ENCODE measurements around the gene VTI1A.

The VTI1A gene

DNA sequence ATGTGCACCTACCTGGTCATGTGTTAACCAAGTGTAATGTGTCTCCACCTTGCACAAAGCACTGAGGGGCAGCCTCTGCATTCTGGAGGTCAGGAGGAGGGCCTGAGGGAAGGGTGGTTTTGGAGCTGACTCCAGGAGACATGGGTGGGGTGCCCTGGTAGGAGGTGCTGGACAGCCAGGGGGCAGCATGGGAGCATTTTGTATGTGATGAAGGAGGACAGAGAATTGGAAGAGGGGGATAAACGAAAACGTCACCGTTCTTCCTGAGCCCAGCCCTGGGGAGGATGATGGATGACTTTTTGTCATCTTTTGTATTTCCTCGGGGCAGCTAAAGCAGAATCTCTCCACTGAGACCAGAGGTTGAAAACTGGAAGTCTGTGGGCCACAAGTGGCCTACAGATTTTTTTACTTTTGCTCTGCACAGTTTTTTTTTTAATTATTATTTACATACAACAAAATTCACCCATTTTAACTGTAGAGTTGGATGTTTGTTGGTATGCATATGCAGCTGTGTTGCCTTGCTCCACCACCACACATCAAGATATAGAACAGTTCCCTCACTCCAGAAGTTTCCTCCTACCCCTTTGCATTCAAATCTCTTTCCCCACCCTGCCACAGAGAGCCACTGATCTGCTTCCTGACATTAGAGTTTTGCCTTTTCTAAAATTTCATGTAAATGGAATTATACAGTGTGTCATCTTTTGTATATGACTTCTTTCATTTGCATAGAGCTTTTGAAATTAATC is 242.5 kb downstream of the VTI1A start:
- no peak for DNase-seq

DNA sequence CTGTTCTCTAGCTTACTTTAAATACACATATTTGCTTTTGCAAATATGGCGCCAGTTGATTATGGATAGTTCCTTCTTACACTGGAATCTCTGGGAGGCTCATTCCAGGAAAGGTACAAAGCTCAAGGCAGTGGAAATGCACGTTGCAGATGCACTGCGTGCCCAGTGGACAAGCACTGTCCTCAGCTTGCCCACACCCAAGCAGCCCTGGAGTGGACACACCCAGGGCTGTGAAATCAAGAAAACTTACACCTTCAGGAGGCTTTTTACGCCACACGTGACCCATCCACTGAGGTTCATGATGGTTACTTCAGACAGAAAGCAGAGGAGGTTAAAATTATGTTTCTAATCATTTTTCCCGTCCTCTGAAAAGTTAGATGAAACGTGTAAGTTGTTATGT is 248.5 kb downstream of the VTI1A start:
- no peak for DNase-seq

- DNase-seq, result no peak
These were observed 249.6 kb downstream of the VTI1A start for GRCh38 chr10:112696592-112696991.

DNA sequence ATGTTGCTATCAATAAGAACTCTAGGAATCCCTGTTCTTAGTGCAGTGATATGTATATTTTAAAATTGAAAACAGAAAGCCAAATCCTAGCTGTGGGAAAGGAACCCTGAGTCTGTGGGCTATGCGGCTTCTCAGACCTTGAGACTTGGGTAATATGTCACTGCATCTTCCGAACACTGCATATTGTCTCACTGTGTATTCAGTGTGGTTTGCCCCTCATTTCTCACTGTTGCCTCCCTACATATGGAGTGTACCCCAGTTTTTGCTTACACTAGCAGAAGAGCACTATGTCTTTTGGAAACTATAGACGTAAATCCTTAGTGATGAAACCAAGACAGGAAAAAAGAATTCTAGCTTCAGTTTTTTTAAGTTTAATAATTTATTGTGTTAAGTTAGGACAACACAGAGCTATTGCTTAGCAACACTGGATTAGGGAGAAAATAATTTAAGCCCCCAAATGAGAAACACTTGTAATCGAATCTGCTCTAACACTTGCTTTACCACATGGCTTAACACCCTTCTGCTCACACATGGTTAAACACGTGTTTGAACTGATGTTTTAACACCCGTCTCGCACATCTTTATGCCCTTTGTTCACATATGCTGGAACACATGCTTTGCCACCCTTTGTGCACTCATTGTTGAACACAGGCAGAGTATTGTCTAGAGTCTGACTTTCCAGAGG is 251.3 kb downstream of the VTI1A start:
- DNase-seq, result no peak

DNA sequence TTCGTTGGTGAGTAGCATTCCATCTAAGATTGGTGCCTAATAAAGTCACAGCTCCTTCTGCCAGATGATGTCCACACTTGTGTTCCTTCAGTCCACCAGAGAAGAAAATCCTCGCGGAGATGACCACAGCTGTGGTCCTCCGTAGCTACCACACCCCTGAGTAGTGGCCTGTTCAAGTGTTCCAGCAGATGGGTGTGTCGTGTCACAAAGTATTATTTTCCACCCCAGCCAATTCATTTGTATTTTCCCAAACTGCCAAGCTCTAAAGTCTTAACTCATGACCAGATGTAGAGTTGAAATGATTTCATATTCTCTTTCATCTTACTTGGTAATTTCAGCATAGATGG is 251.8 kb downstream of the VTI1A start:
- DNase-seq, result no peak

DNA sequence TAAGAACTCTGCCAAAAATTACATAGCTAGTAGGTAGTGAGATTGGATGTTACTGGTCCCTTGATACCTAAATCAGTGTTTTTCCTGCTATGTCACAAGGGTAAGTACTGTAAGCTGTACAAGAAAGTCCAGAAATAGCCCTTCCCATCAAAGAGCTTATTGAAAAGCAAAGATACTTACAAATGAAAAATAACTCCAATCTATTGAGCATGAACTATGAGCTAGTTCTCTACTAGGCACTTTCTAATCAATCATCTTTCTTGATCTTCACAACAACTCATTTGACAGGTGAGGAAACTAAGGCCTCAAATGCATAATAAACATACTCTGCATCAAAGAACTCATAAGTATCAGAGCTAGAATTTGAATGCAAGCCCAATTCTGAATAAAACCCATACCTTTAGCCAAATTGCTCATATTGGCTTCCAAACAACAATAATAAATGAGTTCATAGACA is 253.2 kb downstream of the VTI1A start:
- DNase-seq, result no peak

- DNase-seq, result no peak
These were observed 254.3 kb downstream of the VTI1A start for GRCh38 chr10:112701211-112701877.

- no peak for DNase-seq
These were observed 254.9 kb downstream of the VTI1A start for GRCh38 chr10:112701878-112702255.

DNA sequence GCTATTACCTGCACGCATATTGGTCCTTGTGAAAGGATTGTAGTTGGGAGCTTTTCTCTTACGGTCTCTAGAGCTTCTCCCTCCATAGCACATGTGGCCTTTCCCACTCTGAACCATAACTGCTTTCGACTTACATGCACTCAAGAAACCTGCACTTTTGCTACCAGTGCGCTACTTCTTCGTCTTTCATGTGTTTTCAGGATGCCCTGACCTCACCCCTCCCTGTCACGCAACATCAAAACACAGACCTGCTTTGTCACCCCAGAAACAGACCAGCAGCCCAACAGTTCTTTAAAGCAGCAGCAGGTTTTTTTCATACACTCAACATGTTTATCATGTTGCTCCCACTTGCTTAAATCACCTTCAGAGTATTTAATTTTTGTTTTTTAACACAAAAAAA is 259.6 kb downstream of the VTI1A start:
- DNase-seq, result no peak

- no peak for DNase-seq
These were observed 261.4 kb downstream of the VTI1A start for GRCh38 chr10:112708461-112708860.

DNA sequence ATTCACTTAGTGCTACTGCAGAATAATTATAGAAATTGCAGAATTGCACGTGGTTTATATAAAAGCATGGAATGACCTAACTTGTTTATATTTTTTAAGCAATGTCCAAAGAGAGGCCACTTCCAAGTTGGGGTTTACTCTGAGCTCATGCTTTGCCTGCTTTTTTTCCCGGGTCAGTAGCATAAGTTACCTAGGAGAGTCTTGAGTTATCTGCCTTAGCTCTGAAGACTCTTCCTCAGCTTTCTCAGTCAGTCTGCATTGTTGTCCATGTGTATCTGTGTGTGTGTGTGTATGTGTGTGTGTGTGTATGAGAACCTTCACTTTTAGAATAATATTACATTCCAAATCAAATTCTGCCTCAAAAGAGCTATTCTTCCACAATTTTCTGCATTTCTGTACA is 263.5 kb downstream of the VTI1A start:
- DNase-seq, result no peak

GRCh38 chr10:112711366-112711765 is 264.4 kb downstream of the VTI1A start:
- no peak for DNase-seq

- DNase-seq, result no peak
These were observed 265.5 kb downstream of the VTI1A start for GRCh38 chr10:112712536-112712935.

GRCh38 chr10:112713411-112713810 is 266.4 kb downstream of the VTI1A start:
- DNase-seq, result no peak

GRCh38 chr10:112715581-112715980 is 268.6 kb downstream of the VTI1A start:
- DNase-seq, result no peak

- DNase-seq, result no peak
These were observed 269.1 kb downstream of the VTI1A start for GRCh38 chr10:112716076-112716475.

DNA sequence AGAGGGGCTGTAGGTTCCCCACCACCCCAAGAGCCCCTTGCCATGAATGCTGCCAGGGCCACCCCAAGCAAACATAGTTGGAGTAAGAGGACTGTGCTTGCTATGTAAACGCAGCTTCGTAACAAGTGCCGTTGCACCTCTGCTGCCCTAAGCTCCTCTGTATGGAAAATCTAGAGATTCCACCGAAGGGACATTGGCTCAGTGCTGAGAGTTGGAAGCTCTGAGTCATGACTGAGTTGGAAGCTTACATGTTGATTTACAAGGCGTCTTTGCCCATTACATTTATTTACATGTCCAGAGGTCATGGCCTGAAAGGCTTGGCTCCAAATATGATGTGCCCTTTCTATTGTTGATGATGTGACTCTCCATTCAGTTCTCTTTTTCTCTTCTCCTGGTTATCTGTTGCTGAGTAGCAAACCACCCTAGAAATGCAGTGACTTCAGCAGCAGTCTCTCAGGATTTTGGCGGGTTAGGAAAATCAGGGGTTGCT is 270.0 kb downstream of the VTI1A start:
- no peak for DNase-seq

DNA sequence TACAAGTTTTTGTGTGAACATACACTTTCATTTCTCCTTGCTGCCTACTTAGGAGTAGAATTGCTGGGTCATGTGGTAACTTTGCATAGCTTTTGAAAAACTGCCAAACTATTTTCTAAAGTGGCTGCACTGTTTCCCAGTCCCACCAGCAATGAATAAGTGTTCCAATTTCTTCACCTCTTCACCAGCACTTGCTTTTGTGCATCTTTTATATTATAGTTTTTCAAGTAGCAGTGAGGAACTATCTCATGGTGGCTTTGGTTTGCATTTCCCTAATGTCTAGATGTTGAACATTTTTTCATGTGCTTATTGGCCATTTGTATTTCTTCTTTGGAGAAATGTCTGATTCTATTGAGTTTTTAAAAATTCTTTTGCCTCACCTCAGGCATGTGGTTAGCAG is 273.2 kb downstream of the VTI1A start:
- no peak for DNase-seq

- no peak for DNase-seq
These were observed 274.2 kb downstream of the VTI1A start for GRCh38 chr10:112721080-112721698.

- DNase-seq, result no peak
These were observed 275.7 kb downstream of the VTI1A start for GRCh38 chr10:112722758-112723157.

DNA sequence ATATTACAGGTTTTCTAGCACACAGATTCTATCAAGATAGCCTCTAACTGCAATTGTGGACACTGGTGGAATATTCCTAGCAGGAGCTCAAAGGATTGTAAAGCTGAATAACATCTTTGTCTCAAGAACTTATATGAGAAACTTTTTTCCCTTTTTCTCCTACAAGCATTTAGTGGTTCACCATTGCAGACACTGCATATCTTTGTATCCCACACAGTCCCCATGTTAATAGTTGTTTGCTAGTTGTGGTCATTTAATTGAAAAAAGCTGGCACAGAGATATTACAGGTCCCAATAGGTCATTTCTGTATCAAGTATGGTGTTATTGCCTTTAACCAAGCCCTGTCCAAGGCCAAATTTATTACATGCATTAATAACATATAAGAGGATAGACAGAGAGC is 276.9 kb downstream of the VTI1A start:
- no peak for DNase-seq

GRCh38 chr10:112724404-112724991 is 277.5 kb downstream of the VTI1A start:
- DNase-seq, result no peak
